GM12892 (cell line): Measurements from ENCODE around the gene FAM234B.
"Not testable (repeated sequence)": the region's sequence is repeated elsewhere in the genome, so short reads cannot be mapped to it uniquely, and the experiment has no call there.

ENCODE experiments used
- DNase-seq: peaks from one replicate; pipeline ENCODE4 v3.0.0; 2011; ENCODE audit not compliant: insufficient read length
- FAIRE-seq: peaks from 2 replicates; lab custom pipeline; 2011; peaks lifted over from hg19 to GRCh38; lab: Jason Lieb, UNC
- POLR2A ChIP-seq: IDR thresholded peaks from 2 replicates; pipeline ENCODE4 v1.6.1; 2011; ENCODE audit warnings: low read depth, low read length, control low read depth
- POLR2AphosphoS5 ChIP-seq: IDR thresholded peaks from 2 replicates; pipeline ENCODE4 v1.6.1; 2011; ENCODE audit warnings: low read depth, low read length, control low read depth
- TAF1 ChIP-seq: IDR thresholded peaks from 2 replicates; pipeline ENCODE4 v1.6.1; 2011; ENCODE audit warnings: low read depth, mild to moderate bottlenecking, control low read depth, low read length, borderline replicate concordance

The FAM234B gene

GRCh38 chr12:13071305-13072280 is 27.4 kb downstream of the FAM234B start:
- TF ChIP-seq TAF1, result no peak
- FAIRE-seq (no peak), DNase-seq (no peak)

- no peak for DNase-seq
- no peak for FAIRE-seq
- TF ChIP-seq POLR2A (no peak), POLR2AphosphoS5 (no peak)
Observed at GRCh38 chr12:13073173-13073572, 29.0 kb downstream of the FAM234B start.

- no peak for DNase-seq
- TF ChIP-seq POLR2AphosphoS5 (no peak), TAF1 (no peak), POLR2A (no peak)
- no peak for FAIRE-seq
Observed at GRCh38 chr12:13074396-13075117, 30.4 kb downstream of the FAM234B start.

GRCh38 chr12:13075118-13075480 is 30.9 kb downstream of the FAM234B start:
- FAIRE-seq, result no peak
- DNase-seq, result no peak
- TF ChIP-seq POLR2A (no peak), POLR2AphosphoS5 (no peak), TAF1 (no peak)

- TF ChIP-seq POLR2AphosphoS5 (no peak), TAF1 (no peak), POLR2A (no peak)
- FAIRE-seq (no peak), DNase-seq (no peak)
Observed at GRCh38 chr12:13075786-13076570, 31.8 kb downstream of the FAM234B start.

GRCh38 chr12:13079440-13079906 is 35.3 kb downstream of the FAM234B start:
- FAIRE-seq, result no peak
- TF ChIP-seq POLR2A, result no peak
- no peak for TF ChIP-seq POLR2AphosphoS5
- no peak for TF ChIP-seq TAF1
- DNase-seq, result no peak

GRCh38 chr12:13080266-13080665 is 36.1 kb downstream of the FAM234B start:
- no peak for DNase-seq
- FAIRE-seq, result no peak
- TF ChIP-seq POLR2A (no peak), POLR2AphosphoS5 (no peak), TAF1 (no peak)

GRCh38 chr12:13082861-13083260 is 38.7 kb downstream of the FAM234B start:
- TF ChIP-seq POLR2A, result no peak
- TF ChIP-seq POLR2AphosphoS5, result no peak
- no peak for TF ChIP-seq TAF1
- no peak for DNase-seq
- FAIRE-seq, result no peak

GRCh38 chr12:13083638-13084037 is 39.5 kb downstream of the FAM234B start:
- not testable (repeated sequence) for DNase-seq, FAIRE-seq

- DNase-seq (no peak), FAIRE-seq (no peak)
Observed at GRCh38 chr12:13084898-13085640, 40.9 kb downstream of the FAM234B start.

More at GRCh38 chr12:13084898-13085640, 40.9 kb downstream of the FAM234B start:
- no peak for TF ChIP-seq POLR2AphosphoS5
- no peak for TF ChIP-seq POLR2A
- no peak for TF ChIP-seq TAF1
